Naive thymus-derived CD8-positive, alpha-beta T cell (primary cell): ENCODE measurements around the gene GDI1. TPM values are rescaled to one million over a fixed set of nuclear protein-coding genes. Genes with fewer than 3 reads are reported as not detected.

Source experiments
- ATAC-seq, 2 donors: fragments of 150-1000 bp; cut with Tn5 transposase in 1 of 2; sonication (Bioruptor Pico), chemical (Tn5 transposase) in 1 of 2; 1 replicate in 1 of 2; 2 replicates in 1 of 2; pipeline ENCODE4 v1.10.0; 2021; ENCODE audit warnings: mild to moderate bottlenecking in 2 of 2, moderate library complexity in 2 of 2
- POLR2A ChIA-PET: fragments of 350-600 bp; sonication (Branson Sonifier 250); formaldehyde crosslinking; loops from one replicate; lab custom pipeline; 2021; ENCODE audit warnings: antibody characterized with exemption; lab: Charles Lee
- DNase-seq, 10 donors: peaks; one replicate each; pipeline versions ENCODE4 v3.0.0 to v3.0.0-alpha.2; 2020 to 2022
- H3K27ac Mint-ChIP-seq, 10 donors: one replicate each; pipeline ENCODE4 v1.8.0; 2020 to 2022; ENCODE audit warnings: mild to moderate bottlenecking in 10 of 10, mixed read lengths in 10 of 10, moderate library complexity in 4 of 10, inconsistent platforms in 1 of 10
- H3K27me3 Mint-ChIP-seq, 5 donors: one replicate each; pipeline ENCODE4 v1.8.0; 2021 to 2022; ENCODE audit warnings: mixed read lengths in 5 of 5
- H3K36me3 Mint-ChIP-seq, 3 donors: one replicate each; pipeline ENCODE4 v1.8.0; 2020 to 2022; ENCODE audit warnings: mixed read lengths in 3 of 3, mild to moderate bottlenecking in 2 of 3, inconsistent platforms in 1 of 3
- H3K4me1 Mint-ChIP-seq, 4 donors: one replicate each; pipeline ENCODE4 v1.8.0; 2021 to 2022; ENCODE audit warnings: mixed read lengths in 4 of 4
- H3K4me3 Mint-ChIP-seq, 10 donors: one replicate each; pipeline ENCODE4 v1.8.0; 2020 to 2022; ENCODE audit warnings: mild to moderate bottlenecking in 10 of 10, mixed read lengths in 10 of 10, moderate library complexity in 6 of 10, inconsistent platforms in 1 of 10
- H3K9me3 Mint-ChIP-seq, 9 donors: one replicate each; pipeline ENCODE4 v1.8.0; 2020 to 2022; ENCODE audit warnings: mixed read lengths in 9 of 9, mild to moderate bottlenecking in 3 of 9, inconsistent platforms in 1 of 9, moderate library complexity in 1 of 9
- polyA plus RNA-seq, 3 donors: library from polyadenylated mRNA; unstranded; fragments of 300-500 nt; fragmentation: Illumina TruSeq; gene quantifications; one replicate each; pipeline ENCODE4 v1.2.3, GENCODE V29; 2021
- total RNA-seq, 8 experiments: library from RNA in 2 of 8; stranded (reverse) in 2 of 8; gene quantifications; one replicate each; pipeline ENCODE4 v1.2.3 and lab custom pipeline; 2021 to 2026

GDI1 gene
- total and polyA plus RNA-seq, 5 experiments from 2014 or later: 18.3 to 185 (median 32.1) TPM

DNA sequence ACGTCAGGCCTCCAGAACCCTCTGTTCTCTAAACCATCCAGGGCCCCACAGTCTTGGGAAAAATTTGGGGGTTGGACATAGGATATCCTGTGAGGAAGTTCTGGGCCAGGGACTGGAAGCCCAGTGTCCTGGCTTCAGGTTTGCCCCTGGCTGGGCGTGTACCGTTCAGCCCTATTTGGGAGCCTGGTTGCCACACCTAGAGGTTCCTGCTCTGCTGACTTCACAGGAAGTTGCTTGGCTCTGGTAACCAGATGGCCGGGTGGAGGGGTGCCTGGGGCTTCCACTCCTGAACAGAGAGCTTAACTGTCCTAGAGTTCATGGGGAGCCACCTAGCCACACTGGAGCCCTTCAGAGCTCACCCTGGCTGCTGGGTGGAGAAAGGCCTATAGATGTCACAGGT, 24.5 kb upstream of the GDI1 start:
- Mint-ChIP-seq H3K27ac (peak overlapping the region; percentile 48 to 92 (median 85)), H3K4me1 (peaks cover 12 to 22% (median 16%) of the 10 kb centered on the region in 4 donors), H3K36me3 (peaks cover 0 to 14% (median 0%) of the 10 kb centered on the region in 3 donors), H3K27me3 (no peaks in the 10 kb centered on the region), H3K4me3 (peak overlapping the region; percentile 73 to 88 (median 82)), H3K9me3 (peaks cover 0 to 2% (median 0%) of the 10 kb centered on the region in 9 donors)
- ATAC-seq (peak; percentile 46 to 66), DNase-seq (peak in 3 of 10 donors; percentile 32 to 70 (median 39))
- POLR2A ChIA-PET: interaction anchor here (0.6 to 5.7 kb wide), 13 partner anchors 13 to 115 kb away, joined by 3 to 101 read pairs (median 5); partner anchors contain the start of genes ATP6AP1, EMD, FAM3A and RPL10

DNA sequence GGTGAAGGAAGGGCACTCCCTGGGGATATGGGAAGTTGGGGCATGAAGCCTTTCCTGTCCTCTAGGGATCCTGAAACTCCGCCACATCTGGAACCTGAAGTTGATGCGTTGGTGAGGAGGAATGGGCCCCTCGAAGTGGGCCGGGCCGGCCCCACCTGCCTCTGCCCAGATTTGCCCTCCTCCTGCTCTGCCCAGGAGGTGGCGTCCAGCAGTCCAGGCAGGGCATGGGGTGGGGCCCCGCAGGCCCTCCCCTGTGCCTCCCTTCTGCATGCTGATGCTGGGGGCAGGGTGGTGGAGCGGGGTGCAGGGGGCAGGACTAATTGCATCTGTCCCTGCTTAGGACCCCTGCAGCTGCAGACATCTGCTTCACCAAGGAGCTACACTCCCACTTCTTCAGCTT, 23.8 kb upstream of the GDI1 start:
- Mint-ChIP-seq H3K9me3 (peaks cover 0 to 2% (median 0%) of the 10 kb centered on the region in 9 donors), H3K4me3 (peak overlapping the region in 4 of 10 donors; percentile 36 to 83 (median 78)), H3K27me3 (no peaks in the 10 kb centered on the region), H3K4me1 (peaks cover 12 to 20% (median 16%) of the 10 kb centered on the region in 4 donors), H3K27ac (peak overlapping the region in 5 of 10 donors; percentile 52 to 91 (median 74)), H3K36me3 (peaks cover 0 to 14% (median 0%) of the 10 kb centered on the region in 3 donors)
- POLR2A ChIA-PET: interaction anchor here (0.6 to 5.7 kb wide), 6 partner anchors 14 to 102 kb away, joined by 3 to 101 read pairs (median 8); partner anchors contain the start of genes ATP6AP1, EMD, FAM3A and RPL10
- DNase-seq: no peak
- ATAC-seq: no peak

DNA sequence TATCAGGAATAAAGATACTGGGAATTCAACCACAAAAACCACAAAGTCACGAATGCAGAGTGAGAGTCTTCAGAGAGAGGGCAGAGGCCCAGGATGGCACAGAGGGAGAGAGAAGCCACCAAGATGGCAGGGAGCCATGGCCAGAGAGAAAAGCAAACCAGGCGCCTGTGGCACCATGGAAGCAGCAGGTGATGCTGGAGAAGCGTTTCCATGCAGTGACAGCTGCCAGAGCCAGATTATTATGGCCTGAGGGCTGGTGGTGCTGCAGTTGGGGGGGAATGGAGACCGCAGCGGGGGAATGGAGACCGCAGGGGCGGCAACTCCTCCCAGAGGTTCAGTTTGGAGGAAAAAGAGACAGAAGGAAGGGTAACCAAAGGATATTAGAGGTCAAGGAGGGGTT, 19.8 kb upstream of the GDI1 start:
- H3K4me3 Mint-ChIP-seq: no peak overlapping the region
- peak overlapping the region in 2 of 10 donors; percentile 57 to 61 for H3K27ac Mint-ChIP-seq
- POLR2A ChIA-PET: no interaction called here
- H3K36me3 Mint-ChIP-seq: peaks cover 0 to 14% (median 0%) of the 10 kb centered on the region in 3 donors
- DNase-seq (no peak), ATAC-seq (no peak)
- no peaks in the 10 kb centered on the region for H3K27me3 Mint-ChIP-seq
- peaks cover 3 to 7% (median 6%) of the 10 kb centered on the region in 4 donors for H3K4me1 Mint-ChIP-seq
- no peaks in the 10 kb centered on the region for H3K9me3 Mint-ChIP-seq

DNA sequence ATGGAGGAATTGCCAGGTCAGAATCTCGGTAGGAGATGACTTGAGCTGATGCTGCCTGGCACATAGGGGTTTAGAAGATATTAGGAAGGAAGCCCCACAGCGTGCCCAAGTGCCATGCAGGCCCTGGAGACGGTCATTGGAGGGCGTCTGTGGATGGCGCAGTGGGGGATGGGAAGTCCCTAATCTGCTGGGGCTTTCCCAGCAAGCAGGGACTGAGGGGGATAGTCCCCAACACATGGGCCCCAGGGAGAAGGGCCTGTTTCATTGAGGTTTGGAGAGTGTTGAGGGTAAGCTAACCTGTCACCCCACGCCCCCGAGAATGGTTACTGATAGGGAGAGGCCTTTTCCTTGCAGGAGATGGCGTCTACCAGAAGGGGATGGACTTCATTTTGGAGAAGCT, 17.8 kb upstream of the GDI1 start:
- Mint-ChIP-seq H3K27ac (no peak overlapping the region), H3K4me3 (no peak overlapping the region), H3K36me3 (peaks cover 0 to 8% (median 0%) of the 10 kb centered on the region in 3 donors), H3K9me3 (peaks cover 0 to 2% (median 0%) of the 10 kb centered on the region in 9 donors), H3K27me3 (no peaks in the 10 kb centered on the region), H3K4me1 (peaks cover 0 to 2% (median under 1%) of the 10 kb centered on the region in 4 donors)
- POLR2A ChIA-PET: no interaction called here
- DNase-seq (no peak), ATAC-seq (no peak)

DNA sequence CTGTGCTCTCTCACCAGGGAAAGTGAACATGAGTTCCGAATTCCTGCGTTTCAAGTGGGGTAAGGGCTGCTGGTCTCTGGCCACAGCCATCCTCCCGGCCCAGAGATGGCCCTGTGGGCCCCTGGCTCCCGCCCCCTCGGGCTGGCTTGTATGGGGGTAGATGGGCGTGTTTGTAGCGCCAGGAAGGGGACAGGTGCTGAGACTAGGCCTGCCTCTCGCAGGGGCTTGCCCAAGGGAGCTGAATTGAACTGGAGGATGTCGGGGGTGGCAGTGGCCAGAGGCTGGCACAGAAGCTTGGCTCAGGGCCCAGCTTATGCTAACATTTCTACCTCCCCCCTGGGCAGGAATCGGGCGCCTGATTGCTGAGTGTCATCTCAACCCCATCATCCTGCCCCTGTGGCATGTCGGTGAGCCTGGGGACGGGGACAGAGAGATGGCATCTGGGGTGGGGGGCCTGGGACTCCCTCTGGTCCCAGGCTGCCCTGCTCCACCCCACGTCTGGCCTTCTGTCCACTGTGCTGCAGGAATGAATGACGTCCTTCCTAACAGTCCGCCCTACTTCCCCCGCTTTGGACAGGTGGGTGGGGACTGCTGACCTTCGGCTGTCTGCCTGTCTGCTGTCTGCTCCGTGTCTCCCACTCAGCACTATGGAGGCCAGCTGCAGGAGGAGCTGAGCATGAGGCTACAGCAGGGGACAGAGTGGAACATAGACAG, 17.1 kb upstream of the GDI1 start:
- POLR2A ChIA-PET: interaction anchor here (1.9 kb wide), 1 partner anchor 9 kb away, joined by 7 read pairs; the partner anchor contains the start of gene TAFAZZIN
- Mint-ChIP-seq H3K27me3 (no peaks in the 10 kb centered on the region), H3K4me3 (no peak overlapping the region), H3K9me3 (peaks cover 0 to 2% (median 0%) of the 10 kb centered on the region in 9 donors), H3K36me3 (peaks cover 0 to 7% (median 0%) of the 10 kb centered on the region in 3 donors), H3K4me1 (peaks cover 0 to 4% (median 2%) of the 10 kb centered on the region in 4 donors), H3K27ac (peak overlapping the region in 1 of 10 donors; percentile 58)
- ATAC-seq: no peak
- no peak for DNase-seq

DNA sequence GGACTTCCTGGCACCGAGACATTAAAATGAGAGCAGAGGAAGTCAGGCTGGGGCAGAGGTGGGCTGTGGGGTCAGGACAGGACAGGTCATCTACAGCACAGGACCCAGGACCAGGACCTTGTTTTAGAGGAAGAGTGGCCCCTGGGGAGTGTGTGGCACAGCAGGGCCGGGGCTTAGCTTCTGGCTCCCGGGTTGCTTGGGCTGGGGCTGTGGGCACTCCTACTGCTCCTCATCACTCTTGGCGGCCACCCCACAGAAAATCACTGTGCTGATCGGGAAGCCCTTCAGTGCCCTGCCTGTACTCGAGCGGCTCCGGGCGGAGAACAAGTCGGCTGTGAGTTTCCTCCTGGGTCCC, 16.6 kb upstream of the GDI1 start:
- H3K27me3 Mint-ChIP-seq: no peaks in the 10 kb centered on the region
- H3K27ac Mint-ChIP-seq: peak overlapping the region in 1 of 10 donors; percentile 58
- H3K4me3 Mint-ChIP-seq: no peak overlapping the region
- POLR2A ChIA-PET: interaction anchor here (1.9 kb wide), 1 partner anchor 10 kb away, joined by 7 read pairs; the partner anchor contains the start of gene TAFAZZIN
- H3K9me3 Mint-ChIP-seq: peaks cover 0 to 2% (median 0%) of the 10 kb centered on the region in 9 donors
- DNase-seq (no peak), ATAC-seq (no peak)
- H3K4me1 Mint-ChIP-seq: peaks cover 0 to 4% (median 2%) of the 10 kb centered on the region in 4 donors
- peaks cover 0 to 4% (median 0%) of the 10 kb centered on the region in 3 donors for H3K36me3 Mint-ChIP-seq

DNA sequence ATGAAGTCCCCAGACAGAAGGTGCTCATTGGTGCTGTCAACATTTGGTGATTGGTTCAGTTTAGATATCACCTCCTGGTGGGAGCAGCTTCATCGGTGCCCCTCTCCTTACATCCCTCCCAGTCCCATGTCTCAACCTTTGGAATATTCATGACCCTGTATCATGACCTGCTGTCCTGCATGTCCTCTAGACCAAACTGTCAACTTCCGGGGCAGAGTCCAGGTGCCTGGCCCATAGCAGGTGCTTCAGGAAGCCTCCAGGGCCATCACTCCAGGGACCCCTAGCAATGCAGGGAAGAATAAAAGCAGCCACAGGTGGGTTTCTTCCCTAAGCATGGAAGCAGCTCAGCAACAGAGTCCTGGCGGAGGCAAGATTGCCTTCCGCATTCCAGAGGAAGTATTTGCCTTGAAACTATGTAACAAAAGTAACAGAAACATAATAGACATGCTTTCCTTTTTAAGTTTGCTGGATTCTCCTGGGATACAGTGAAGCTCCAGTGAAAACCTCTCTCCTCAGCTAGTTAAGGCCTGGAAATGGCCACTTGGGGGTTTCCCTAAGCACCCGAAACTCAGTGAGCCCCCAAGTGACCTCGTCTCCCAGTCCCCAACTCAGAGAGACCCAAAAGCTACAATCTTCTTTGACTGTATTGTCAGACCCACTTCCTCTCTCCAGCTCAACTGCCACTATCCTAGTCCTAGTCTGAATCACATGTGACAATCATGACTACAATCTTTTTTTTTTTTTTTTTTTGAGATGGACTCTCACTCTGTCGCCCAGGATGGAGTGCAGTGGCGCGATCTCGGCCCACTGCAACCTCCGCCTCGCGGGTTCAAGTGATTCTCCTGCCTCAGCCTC, 9.8 kb upstream of the GDI1 start:
- POLR2A ChIA-PET: interaction anchor here (0.7 to 3.6 kb wide), 8 partner anchors 12 to 316 kb away, joined by 3 to 37 read pairs (median 5); partner anchors contain the start of genes RPL10 and TAFAZZIN
- no peaks in the 10 kb centered on the region for H3K27me3 Mint-ChIP-seq
- H3K9me3 Mint-ChIP-seq: peaks cover 0 to 2% (median 0%) of the 10 kb centered on the region in 9 donors
- peak overlapping the region in 4 of 10 donors; percentile 20 to 69 (median 48) for H3K27ac Mint-ChIP-seq
- peak overlapping the region in 6 of 10 donors; percentile 4 to 83 (median 12) for H3K4me3 Mint-ChIP-seq
- ATAC-seq (no peak), DNase-seq (no peak)
- peaks cover 0 to 10% (median 0%) of the 10 kb centered on the region in 3 donors for H3K36me3 Mint-ChIP-seq
- peaks cover 10 to 34% (median 27%) of the 10 kb centered on the region in 4 donors for H3K4me1 Mint-ChIP-seq

DNA sequence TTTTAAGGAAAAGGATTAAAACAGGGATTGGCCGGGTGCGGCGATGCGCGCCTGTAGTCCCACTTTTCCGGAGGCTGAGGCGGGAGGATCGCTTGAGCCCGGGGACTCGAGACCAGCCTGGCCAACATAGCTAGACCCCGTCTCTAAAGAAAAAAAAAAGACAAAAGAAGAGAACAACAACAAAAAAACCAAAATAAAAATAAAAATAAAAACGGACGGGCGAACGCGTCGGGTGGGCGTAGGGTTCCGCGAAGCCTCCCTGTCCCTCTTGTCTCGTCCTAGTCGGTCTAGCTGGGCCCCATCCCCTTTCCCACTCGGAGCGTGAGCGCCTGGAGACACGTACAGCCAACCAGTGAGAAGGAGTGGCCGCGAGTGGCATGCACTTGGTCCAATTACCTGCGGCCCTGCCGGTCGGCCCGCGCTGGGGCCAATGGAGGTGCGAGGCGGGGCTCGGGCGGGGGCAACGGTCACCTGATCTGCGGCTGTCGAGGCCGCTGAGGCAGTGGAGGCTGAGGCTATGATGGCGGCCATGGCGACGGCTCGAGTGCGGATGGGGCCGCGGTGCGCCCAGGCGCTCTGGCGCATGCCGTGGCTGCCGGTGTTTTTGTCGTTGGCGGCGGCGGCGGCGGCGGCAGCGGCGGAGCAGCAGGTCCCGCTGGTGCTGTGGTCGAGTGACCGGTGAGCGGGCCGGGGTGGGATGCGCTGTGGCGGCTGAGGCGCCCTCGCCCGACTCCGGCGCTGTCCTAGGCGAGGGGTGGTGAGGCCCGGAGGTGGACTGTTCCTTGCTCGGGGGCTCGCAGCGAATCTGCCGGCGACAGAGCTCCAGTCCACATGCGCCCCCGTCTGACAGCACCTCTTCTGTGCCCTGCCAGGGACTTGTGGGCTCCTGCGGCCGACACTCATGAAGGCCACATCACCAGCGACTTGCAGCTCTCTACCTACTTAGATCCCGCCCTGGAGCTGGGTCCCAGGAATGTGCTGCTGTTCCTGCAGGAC, 8.5 kb upstream of the GDI1 start, which contains the start of gene ATP6AP1:
Gene ATP6AP1, plus strand, starts transcription at position 502 of the 996 bp plus-strand sequence. Its CDS starts 16 bp downstream, at position 518.
- Mint-ChIP-seq H3K9me3 (peaks cover 0 to 2% (median 0%) of the 10 kb centered on the region in 9 donors), H3K36me3 (peaks cover 0 to 15% (median 0%) of the 10 kb centered on the region in 3 donors), H3K27me3 (no peaks in the 10 kb centered on the region), H3K4me1 (peaks cover 10 to 34% (median 27%) of the 10 kb centered on the region in 4 donors), H3K4me3 (peak within 1 kb of the TSS; percentile 73 to 89 (median 82)), H3K27ac (peak within 1 kb of the TSS; percentile 76 to 92 (median 88))
- POLR2A ChIA-PET: interaction anchor here (0.5 to 3.6 kb wide), 19 partner anchors 10 to 121 kb away, joined by 3 to 37 read pairs (median 4); partner anchors contain the start of genes IKBKG, PLXNA3, RPL10 and SLC10A3
- DNase-seq (peak; percentile 73 to 92 (median 84)), ATAC-seq (peak; percentile 97 to 98)

DNA sequence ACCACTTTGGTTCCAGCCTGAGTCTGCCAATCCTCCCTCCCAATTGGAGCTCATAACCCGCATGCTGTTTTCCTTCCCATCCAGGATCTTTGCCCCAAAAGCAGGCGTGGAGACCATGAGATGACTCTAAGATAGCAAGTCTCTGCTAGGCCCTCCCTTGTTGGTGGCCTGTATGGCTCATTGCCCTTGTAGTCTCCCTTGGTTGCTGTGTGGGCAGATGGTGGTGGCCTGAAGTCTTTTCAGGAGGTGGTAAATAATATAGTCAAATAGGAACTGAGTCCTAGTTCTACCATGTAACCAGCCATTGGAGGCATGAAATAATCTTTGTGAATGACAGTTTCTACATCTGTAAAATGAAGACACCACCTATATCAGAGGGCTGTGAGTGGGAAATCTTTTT, 7.2 kb upstream of the GDI1 start:
- no peak for ATAC-seq
- Mint-ChIP-seq H3K27ac (peak overlapping the region in 8 of 10 donors; percentile 68 to 90 (median 81)), H3K4me1 (peaks cover 6 to 32% (median 26%) of the 10 kb centered on the region in 4 donors), H3K4me3 (peak overlapping the region; percentile 73 to 89 (median 82)), H3K27me3 (no peaks in the 10 kb centered on the region), H3K36me3 (peaks cover 0 to 17% (median 0%) of the 10 kb centered on the region in 3 donors), H3K9me3 (no peaks in the 10 kb centered on the region)
- POLR2A ChIA-PET: interaction anchor here (0.6 to 3.6 kb wide), 12 partner anchors 10 to 99 kb away, joined by 3 to 37 read pairs (median 4); partner anchors contain the start of genes PLXNA3, RPL10, SLC10A3 and TAFAZZIN
- no peak for DNase-seq

DNA sequence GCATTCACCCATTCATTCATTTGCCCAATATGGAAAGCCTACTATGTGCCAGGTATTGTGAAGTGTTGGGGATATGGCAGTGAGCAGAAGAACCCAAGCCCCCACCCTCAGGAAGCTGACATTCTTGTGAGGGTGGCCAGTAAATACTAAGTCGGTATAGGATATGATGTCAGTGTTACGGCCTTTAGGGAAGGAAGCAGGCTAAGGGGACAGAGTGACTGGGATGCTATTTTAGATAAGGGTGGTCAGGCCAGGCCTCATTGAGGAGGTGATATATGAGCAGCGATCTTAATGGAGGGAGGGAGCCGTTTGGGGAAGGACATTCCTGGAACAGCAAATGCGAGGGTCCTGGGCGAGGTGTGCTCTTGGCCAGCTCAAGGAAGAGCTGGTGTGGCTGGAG, 6.5 kb upstream of the GDI1 start:
- H3K27ac Mint-ChIP-seq: peak overlapping the region in 6 of 10 donors; percentile 15 to 74 (median 58)
- peaks cover 0 to 17% (median 0%) of the 10 kb centered on the region in 3 donors for H3K36me3 Mint-ChIP-seq
- ATAC-seq (no peak), DNase-seq (no peak)
- no peaks in the 10 kb centered on the region for H3K9me3 Mint-ChIP-seq
- no peaks in the 10 kb centered on the region for H3K27me3 Mint-ChIP-seq
- POLR2A ChIA-PET: interaction anchor here (0.5 to 0.9 kb wide), 4 partner anchors 9 to 99 kb away, joined by 3 to 6 read pairs (median 4); no protein-coding TSS in a partner anchor
- H3K4me3 Mint-ChIP-seq: peak overlapping the region in 3 of 10 donors; percentile 39 to 78 (median 57)
- peaks cover 6 to 32% (median 26%) of the 10 kb centered on the region in 4 donors for H3K4me1 Mint-ChIP-seq
